WTC11 (cell line): ENCODE data around the gene PDE8A.

Experiments
- CREB1 ChIP-seq: sonication (generic); formaldehyde crosslinking; IDR thresholded peaks from 2 replicates; pipeline ENCODE4 v1.8.0; 2023; ENCODE audit warnings: mild to moderate bottlenecking, missing genetic modification reagents
- ELF4 ChIP-seq: sonication (generic); formaldehyde crosslinking; IDR thresholded peaks from 2 replicates; pipeline ENCODE4 v1.8.1; 2022; ENCODE audit warnings: low read depth, mild to moderate bottlenecking, moderate library complexity, missing genetic modification reagents
- FOXJ3 ChIP-seq: sonication (generic); formaldehyde crosslinking; IDR thresholded peaks from 2 replicates; pipeline ENCODE4 v1.9.0; 2021; ENCODE audit warnings: missing genetic modification reagents, mild to moderate bottlenecking, borderline replicate concordance
- NR3C1 ChIP-seq: sonication (generic); formaldehyde crosslinking; conservative IDR thresholded peaks from 2 replicates; pipeline ENCODE4 v1.8.1; 2023; ENCODE audit warnings: low read depth, mild to moderate bottlenecking, missing genetic modification reagents
- RELA ChIP-seq: sonication (generic); formaldehyde crosslinking; IDR thresholded peaks from 2 replicates; pipeline ENCODE4 v1.8.1; 2022; ENCODE audit warnings: missing genetic modification reagents, mild to moderate bottlenecking, borderline replicate concordance
- TF ChIP-seq, protein P1 (sequence below): fragments of 200-600 bp; IDR thresholded peaks from 2 replicates; pipeline ENCODE4 v1.8.0; 2022; ENCODE audit warnings: antibody characterized with exemption
- TF ChIP-seq, protein P2 (sequence below): sonication (generic); formaldehyde crosslinking; IDR thresholded peaks from 2 replicates; pipeline ENCODE4 v1.8.0; 2022; ENCODE audit warnings: mild to moderate bottlenecking, missing genetic modification reagents
- TF ChIP-seq, protein P3 (sequence below): sonication (generic); formaldehyde crosslinking; IDR thresholded peaks from 2 replicates; pipeline ENCODE4 v1.8.1; 2022; ENCODE audit warnings: low read depth, mild to moderate bottlenecking, moderate library complexity, missing genetic modification reagents, borderline replicate concordance
- TF ChIP-seq, protein P4 (sequence below): sonication (generic); formaldehyde crosslinking; IDR thresholded peaks from 2 replicates; pipeline ENCODE4 v1.8.0; 2022; ENCODE audit warnings: mild to moderate bottlenecking, missing genetic modification reagents
- TF ChIP-seq, protein P5 (sequence below): sonication (generic); formaldehyde crosslinking; IDR thresholded peaks from 2 replicates; pipeline ENCODE4 v1.8.1; 2022; ENCODE audit warnings: low read depth, missing genetic modification reagents, borderline replicate concordance

DNA sequence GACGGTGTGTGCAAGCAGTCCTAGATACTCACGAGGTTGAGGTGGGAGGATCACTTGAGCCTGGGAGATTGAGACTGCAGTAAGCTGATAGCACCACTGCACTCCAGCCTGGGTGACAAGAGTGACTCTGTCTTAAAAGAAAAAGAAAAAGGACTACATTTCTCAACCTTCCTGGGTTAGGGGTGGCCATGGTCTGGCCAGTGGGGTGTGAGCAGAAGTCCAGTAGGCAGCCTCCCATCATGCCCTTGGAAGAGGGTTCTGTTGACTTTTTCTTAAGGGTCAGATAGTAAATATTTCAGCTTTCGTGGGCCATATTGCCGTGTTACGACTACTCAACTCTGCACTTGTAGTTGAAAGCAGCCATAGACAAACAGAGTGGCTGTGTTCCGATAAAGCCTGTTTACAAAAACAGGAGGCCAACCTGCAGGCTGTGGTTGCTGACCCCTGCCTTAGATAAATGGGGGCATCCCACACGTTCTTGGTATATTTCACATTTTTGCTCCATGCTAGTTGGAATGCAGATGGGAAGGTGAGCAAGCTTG, 31.0 kb upstream of the PDE8A start:
- TF ChIP-seq RELA (CRISPR knock-in tag), result no peak
- TF ChIP-seq, protein P1, sequence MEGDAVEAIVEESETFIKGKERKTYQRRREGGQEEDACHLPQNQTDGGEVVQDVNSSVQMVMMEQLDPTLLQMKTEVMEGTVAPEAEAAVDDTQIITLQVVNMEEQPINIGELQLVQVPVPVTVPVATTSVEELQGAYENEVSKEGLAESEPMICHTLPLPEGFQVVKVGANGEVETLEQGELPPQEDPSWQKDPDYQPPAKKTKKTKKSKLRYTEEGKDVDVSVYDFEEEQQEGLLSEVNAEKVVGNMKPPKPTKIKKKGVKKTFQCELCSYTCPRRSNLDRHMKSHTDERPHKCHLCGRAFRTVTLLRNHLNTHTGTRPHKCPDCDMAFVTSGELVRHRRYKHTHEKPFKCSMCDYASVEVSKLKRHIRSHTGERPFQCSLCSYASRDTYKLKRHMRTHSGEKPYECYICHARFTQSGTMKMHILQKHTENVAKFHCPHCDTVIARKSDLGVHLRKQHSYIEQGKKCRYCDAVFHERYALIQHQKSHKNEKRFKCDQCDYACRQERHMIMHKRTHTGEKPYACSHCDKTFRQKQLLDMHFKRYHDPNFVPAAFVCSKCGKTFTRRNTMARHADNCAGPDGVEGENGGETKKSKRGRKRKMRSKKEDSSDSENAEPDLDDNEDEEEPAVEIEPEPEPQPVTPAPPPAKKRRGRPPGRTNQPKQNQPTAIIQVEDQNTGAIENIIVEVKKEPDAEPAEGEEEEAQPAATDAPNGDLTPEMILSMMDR, result no peak
- TF ChIP-seq, protein P2, sequence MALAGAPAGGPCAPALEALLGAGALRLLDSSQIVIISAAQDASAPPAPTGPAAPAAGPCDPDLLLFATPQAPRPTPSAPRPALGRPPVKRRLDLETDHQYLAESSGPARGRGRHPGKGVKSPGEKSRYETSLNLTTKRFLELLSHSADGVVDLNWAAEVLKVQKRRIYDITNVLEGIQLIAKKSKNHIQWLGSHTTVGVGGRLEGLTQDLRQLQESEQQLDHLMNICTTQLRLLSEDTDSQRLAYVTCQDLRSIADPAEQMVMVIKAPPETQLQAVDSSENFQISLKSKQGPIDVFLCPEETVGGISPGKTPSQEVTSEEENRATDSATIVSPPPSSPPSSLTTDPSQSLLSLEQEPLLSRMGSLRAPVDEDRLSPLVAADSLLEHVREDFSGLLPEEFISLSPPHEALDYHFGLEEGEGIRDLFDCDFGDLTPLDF, result no peak
- TF ChIP-seq NR3C1, result no peak
- no peak for TF ChIP-seq FOXJ3 (CRISPR knock-in tag)
- TF ChIP-seq, protein P3, sequence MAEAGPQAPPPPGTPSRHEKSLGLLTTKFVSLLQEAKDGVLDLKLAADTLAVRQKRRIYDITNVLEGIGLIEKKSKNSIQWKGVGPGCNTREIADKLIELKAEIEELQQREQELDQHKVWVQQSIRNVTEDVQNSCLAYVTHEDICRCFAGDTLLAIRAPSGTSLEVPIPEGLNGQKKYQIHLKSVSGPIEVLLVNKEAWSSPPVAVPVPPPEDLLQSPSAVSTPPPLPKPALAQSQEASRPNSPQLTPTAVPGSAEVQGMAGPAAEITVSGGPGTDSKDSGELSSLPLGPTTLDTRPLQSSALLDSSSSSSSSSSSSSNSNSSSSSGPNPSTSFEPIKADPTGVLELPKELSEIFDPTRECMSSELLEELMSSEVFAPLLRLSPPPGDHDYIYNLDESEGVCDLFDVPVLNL, result no peak
- TF ChIP-seq ELF4 (CRISPR knock-in tag), result no peak
- TF ChIP-seq, protein P4, sequence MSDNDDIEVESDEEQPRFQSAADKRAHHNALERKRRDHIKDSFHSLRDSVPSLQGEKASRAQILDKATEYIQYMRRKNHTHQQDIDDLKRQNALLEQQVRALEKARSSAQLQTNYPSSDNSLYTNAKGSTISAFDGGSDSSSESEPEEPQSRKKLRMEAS (CRISPR knock-in tag), result no peak
- TF ChIP-seq, protein P5, sequence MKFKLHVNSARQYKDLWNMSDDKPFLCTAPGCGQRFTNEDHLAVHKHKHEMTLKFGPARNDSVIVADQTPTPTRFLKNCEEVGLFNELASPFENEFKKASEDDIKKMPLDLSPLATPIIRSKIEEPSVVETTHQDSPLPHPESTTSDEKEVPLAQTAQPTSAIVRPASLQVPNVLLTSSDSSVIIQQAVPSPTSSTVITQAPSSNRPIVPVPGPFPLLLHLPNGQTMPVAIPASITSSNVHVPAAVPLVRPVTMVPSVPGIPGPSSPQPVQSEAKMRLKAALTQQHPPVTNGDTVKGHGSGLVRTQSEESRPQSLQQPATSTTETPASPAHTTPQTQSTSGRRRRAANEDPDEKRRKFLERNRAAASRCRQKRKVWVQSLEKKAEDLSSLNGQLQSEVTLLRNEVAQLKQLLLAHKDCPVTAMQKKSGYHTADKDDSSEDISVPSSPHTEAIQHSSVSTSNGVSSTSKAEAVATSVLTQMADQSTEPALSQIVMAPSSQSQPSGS (CRISPR knock-in tag), result no peak
- no peak for TF ChIP-seq CREB1 (CRISPR knock-in tag)
